Bone marrow (tissue), 2 donors: Measurements from ENCODE around the gene USP17L5.
"Not testable (repeated sequence)": the region's sequence is repeated elsewhere in the genome, so short reads cannot be mapped to it uniquely, and the experiment has no call there.

Experiments
- DNase-seq, 2 donors: peaks; one replicate each; lab custom pipeline; 2025; lab: John Stamatoyannopoulos, UW

Gene USP17L5, protein sequence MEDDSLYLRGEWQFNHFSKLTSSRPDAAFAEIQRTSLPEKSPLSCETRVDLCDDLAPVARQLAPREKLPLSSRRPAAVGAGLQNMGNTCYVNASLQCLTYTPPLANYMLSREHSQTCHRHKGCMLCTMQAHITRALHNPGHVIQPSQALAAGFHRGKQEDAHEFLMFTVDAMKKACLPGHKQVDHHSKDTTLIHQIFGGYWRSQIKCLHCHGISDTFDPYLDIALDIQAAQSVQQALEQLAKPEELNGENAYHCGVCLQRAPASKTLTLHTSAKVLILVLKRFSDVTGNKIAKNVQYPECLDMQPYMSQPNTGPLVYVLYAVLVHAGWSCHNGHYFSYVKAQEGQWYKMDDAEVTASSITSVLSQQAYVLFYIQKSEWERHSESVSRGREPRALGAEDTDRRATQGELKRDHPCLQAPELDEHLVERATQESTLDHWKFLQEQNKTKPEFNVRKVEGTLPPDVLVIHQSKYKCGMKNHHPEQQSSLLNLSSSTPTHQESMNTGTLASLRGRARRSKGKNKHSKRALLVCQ

DNA sequence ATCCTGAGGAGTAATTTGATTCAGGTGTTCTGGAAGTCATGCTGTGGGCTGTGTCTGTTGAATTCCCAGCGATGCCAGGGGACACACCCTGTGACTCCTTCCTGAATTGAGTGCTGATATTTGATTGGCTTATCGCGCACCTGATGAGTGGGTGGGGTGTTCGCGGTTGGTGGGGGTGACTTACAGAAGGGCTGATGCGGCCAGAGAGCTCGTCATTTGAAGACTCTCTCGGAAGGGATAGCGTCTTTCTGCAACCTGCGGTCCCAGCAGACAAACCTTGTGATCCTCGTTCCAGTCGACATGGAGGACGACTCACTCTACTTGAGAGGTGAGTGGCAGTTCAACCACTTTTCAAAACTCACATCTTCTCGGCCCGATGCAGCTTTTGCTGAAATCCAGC is at the start of gene USP17L5:
Gene USP17L5 (plus strand): TSS at position 301 of the 400 bp plus-strand sequence. CDS start 0 bp downstream, at position 301.
- not testable (repeated sequence) for DNase-seq

DNA sequence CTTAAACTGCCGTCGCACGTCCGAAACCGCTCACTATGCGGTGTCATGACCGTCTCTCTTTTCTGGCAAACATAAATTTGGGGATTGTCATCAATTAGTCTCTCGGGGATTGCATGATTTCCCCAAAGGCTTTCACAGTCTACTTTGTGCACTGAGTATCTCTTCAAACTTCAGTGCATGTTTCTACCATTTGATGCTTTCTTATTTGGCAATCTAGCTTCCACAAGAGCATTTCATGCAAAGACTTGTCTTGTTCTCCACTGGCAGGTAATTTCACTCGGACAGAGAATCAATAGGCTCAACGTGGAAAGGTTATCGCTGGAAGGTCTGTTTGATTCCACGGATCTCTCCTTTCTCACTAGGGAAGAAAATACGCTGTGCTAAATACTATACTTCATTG is 15.0 kb upstream of the USP17L5 start:
- DNase-seq = not testable (repeated sequence)

DNA sequence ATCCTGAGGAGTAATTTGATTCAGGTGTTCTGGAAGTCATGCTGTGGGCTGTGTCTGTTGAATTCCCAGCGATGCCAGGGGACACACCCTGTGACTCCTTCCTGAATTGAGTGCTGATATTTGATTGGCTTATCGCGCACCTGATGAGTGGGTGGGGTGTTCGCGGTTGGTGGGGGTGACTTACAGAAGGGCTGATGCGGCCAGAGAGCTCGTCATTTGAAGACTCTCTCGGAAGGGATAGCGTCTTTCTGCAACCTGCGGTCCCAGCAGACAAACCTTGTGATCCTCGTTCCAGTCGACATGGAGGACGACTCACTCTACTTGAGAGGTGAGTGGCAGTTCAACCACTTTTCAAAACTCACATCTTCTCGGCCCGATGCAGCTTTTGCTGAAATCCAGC is 14.3 kb upstream of the USP17L5 start, which contains the start of gene USP17L24:
Gene USP17L24 (plus strand): TSS at position 301 of the 400 bp plus-strand sequence. CDS start 0 bp downstream, at position 301.
- DNase-seq = not testable (repeated sequence)

DNA sequence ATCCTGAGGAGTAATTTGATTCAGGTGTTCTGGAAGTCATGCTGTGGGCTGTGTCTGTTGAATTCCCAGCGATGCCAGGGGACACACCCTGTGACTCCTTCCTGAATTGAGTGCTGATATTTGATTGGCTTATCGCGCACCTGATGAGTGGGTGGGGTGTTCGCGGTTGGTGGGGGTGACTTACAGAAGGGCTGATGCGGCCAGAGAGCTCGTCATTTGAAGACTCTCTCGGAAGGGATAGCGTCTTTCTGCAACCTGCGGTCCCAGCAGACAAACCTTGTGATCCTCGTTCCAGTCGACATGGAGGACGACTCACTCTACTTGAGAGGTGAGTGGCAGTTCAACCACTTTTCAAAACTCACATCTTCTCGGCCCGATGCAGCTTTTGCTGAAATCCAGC is 9.6 kb upstream of the USP17L5 start, which contains the start of gene USP17L25:
Gene USP17L25 (plus strand): TSS at position 301 of the 400 bp plus-strand sequence. CDS start 0 bp downstream, at position 301.
- not testable (repeated sequence) for DNase-seq

DNA sequence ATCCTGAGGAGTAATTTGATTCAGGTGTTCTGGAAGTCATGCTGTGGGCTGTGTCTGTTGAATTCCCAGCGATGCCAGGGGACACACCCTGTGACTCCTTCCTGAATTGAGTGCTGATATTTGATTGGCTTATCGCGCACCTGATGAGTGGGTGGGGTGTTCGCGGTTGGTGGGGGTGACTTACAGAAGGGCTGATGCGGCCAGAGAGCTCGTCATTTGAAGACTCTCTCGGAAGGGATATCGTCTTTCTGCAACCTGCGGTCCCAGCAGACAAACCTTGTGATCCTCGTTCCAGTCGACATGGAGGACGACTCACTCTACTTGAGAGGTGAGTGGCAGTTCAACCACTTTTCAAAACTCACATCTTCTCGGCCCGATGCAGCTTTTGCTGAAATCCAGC is 4.8 kb upstream of the USP17L5 start, which contains the start of gene USP17L26:
Gene USP17L26 (plus strand): TSS at position 301 of the 400 bp plus-strand sequence. CDS start 0 bp downstream, at position 301.
- DNase-seq = not testable (repeated sequence)

DNA sequence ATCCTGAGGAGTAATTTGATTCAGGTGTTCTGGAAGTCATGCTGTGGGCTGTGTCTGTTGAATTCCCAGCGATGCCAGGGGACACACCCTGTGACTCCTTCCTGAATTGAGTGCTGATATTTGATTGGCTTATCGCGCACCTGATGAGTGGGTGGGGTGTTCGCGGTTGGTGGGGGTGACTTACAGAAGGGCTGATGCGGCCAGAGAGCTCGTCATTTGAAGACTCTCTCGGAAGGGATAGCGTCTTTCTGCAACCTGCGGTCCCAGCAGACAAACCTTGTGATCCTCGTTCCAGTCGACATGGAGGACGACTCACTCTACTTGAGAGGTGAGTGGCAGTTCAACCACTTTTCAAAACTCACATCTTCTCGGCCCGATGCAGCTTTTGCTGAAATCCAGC is 4.6 kb downstream of the USP17L5 start, which contains the start of gene USP17L27:
Gene USP17L27 (plus strand): TSS at position 301 of the 400 bp plus-strand sequence. CDS start 0 bp downstream, at position 301.
- DNase-seq = not testable (repeated sequence)

DNA sequence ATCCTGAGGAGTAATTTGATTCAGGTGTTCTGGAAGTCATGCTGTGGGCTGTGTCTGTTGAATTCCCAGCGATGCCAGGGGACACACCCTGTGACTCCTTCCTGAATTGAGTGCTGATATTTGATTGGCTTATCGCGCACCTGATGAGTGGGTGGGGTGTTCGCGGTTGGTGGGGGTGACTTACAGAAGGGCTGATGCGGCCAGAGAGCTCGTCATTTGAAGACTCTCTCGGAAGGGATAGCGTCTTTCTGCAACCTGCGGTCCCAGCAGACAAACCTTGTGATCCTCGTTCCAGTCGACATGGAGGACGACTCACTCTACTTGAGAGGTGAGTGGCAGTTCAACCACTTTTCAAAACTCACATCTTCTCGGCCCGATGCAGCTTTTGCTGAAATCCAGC is 9.4 kb downstream of the USP17L5 start, which contains the start of gene USP17L28:
Gene USP17L28 (plus strand): TSS at position 301 of the 400 bp plus-strand sequence. CDS start 0 bp downstream, at position 301.
- not testable (repeated sequence) for DNase-seq

DNA sequence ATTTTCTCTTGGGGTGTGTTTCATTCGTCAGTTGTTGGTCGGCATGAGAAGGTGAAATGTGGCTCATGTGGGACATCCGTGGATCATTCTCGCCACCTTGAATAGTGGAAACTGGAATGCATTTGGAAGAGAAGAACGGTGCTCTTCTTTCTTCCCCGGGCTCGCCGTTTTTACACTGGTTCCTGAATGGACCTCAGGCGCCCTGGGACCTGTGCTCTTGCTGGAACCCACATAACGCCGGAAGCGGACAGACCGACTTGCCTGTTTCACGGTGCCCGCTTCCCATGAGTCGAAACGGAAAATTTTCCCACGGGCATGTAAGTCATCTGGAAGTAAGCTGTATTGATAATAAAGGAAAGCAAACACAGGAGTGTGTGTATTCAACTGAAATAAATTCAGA is 11.7 kb downstream of the USP17L5 start:
- DNase-seq = not testable (repeated sequence)

DNA sequence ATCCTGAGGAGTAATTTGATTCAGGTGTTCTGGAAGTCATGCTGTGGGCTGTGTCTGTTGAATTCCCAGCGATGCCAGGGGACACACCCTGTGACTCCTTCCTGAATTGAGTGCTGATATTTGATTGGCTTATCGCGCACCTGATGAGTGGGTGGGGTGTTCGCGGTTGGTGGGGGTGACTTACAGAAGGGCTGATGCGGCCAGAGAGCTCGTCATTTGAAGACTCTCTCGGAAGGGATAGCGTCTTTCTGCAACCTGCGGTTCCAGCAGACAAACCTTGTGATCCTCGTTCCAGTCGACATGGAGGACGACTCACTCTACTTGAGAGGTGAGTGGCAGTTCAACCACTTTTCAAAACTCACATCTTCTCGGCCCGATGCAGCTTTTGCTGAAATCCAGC is 14.1 kb downstream of the USP17L5 start, which contains the start of gene USP17L29:
Gene USP17L29 (plus strand): TSS at position 301 of the 400 bp plus-strand sequence. CDS start 0 bp downstream, at position 301.
- DNase-seq = not testable (repeated sequence)

DNA sequence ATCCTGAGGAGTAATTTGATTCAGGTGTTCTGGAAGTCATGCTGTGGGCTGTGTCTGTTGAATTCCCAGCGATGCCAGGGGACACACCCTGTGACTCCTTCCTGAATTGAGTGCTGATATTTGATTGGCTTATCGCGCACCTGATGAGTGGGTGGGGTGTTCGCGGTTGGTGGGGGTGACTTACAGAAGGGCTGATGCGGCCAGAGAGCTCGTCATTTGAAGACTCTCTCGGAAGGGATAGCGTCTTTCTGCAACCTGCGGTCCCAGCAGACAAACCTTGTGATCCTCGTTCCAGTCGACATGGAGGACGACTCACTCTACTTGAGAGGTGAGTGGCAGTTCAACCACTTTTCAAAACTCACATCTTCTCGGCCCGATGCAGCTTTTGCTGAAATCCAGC is 23.6 kb downstream of the USP17L5 start, which contains the start of gene USP17L30:
Gene USP17L30 (plus strand): TSS at position 301 of the 400 bp plus-strand sequence. CDS start 0 bp downstream, at position 301.
- DNase-seq = not testable (repeated sequence)

DNA sequence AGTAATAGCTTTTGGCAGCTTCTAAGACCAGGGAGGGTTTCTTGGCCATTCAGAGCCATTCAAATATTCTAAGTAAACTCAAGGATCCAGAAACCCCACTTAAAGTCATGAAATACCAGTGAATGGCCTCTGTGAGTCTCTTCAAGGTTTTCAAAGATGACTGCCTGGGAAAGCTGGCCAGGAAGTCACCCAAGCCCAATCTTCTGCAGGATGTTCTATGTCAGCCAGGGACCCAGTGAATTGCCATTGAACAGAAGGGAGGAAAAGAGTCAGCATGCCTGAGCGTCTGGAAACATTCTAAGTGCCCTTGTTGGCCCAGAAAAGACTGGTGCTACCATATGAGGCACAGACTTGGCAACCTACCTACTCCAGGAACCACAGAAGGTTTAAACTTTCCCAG is 40.7 kb downstream of the USP17L5 start:
- DNase-seq = not testable (repeated sequence)

DNA sequence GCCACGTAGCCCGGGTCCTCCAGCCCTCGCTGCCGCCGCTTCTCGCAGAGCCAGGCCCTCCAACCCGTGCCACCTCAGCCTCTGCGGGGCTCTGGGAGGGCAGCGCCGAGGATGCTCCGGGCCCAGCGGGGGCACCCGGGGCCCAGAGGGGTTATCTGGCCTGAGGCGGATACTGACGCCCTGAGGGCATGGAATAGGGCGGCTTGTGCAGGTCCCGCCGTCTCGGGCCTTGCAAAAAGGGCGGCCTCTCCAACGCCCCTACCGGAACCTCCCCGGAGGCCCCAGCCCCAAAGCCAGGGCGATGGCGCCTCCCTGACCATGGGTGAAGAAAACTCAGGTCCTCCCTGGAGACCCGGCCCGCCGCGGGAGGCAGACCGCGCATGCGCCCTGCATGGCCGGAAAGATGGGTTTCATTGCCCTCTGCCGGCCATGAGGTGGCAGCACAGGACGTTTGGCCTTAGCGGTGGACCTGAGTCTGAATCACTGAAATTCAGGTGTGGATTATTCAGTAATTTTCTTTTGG is 41.9 kb downstream of the USP17L5 start:
- not testable (repeated sequence) for DNase-seq

DNA sequence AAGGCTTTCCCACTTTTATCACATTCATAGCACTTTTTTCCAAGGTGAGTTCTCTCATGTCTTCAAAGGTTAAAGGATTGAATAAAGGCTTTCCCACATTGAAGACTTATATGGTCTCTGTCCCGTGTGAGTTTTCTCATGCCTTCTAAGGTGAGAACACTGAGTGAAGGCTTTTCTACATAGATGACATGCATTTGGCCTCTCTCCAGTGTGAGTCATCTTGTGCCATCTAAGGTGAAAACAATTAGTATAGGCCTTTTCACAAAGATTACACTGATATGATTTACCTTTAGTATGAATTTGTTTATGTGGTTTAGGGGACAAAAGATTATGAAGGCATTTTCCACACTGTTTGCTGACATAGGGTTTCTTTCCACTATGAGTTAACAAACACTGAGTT is 44.9 kb downstream of the USP17L5 start:
- no peak for DNase-seq

DNA sequence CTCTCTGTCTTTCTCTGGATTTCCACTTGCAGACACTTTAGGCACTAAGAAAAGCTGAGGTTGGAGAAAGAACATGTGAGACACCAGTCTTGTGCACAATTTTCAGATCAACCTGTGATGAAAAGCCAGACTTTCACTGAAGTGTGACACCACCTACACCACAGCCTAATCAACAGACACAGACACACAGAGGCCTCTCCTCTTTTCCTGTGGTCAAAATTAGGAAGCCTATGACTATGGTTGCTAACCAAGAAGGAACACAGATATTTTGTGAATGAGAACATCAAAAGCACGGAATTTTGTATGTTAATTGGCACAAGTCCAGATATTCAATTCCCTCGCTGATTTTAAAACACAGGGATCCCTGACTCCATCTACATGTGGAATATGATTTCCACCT is 49.8 kb downstream of the USP17L5 start:
- DNase-seq = not testable (repeated sequence)
